Measurements from ENCODE around the gene KIF6.

The KIF6 gene

DNA sequence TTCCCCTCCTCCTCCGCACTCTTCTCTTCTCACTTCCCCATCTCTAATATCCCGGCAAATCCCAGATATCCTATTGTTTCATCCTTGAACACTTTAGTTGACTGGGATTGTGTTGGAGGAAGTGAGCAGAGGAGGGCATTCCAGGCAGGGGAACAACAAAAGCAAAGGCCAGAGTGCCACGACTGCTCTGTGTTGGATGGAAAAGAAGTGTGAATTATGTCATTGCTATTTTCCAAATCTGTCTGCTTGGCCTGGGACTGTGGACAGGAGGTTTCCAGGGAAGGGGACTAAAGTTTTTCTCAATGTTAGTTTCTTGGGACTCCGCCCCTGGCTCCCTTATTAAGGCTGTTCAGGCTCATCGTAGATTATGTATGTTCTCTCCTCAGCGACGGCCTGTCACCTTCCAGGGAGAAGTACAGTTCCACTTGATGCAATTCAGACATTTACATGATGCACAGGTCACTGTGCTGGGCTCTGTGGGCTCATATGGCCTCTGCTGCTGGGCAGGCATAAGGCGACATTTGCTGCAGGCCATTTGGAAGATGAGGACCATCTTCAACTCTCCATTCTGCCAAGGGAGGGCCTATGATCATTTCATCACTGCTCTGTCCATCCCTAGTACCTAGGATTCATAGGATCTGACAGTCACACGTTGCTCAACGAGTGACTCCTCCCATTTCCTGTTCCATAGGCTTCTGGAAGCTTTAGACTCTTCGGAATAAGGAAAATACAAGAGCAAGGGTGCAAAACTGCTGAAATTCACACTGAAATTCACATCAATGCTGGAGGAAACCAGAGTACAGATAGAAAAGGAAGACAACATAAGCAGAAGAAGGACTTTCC is 303.6 kb downstream of the KIF6 start:
- CTCF ChIA-PET = no interaction called here
- Histone ChIP-seq H3K36me3 (ENCODE audit: control insufficient read depth in 2 of 2, insufficient read depth in 1 of 2, low read length in 2 of 2) (no peaks in the 10 kb centered on the region), H3K4me1 (ENCODE audit: control insufficient read depth, insufficient read depth, low read length) (no peaks in the 10 kb centered on the region; the same call in 1 of the 2 replicates), H3K27ac (ENCODE audit: extremely low read depth, low read depth, low read length) (no peak overlapping the region), H3K9me3 (ENCODE audit: control insufficient read depth, insufficient read depth, low read depth, low read length) (no peaks in the 10 kb centered on the region), H3K4me3 (ENCODE audit: low read depth, low read length) (no peak overlapping the region)
- POLR2A ChIA-PET = no interaction called here
- TF ChIP-seq ZNF830 (tag by site-specific recombination; IDR thresholded peaks at IDR 0.05; ENCODE audit: low read depth) = no peak
- TF ChIP-seq ZNF140 (tag by site-specific recombination; IDR thresholded peaks at IDR 0.05) = no peak
- no peak for TF ChIP-seq ZNF174 (tag by site-specific recombination; IDR thresholded peaks at IDR 0.05)
- TF ChIP-seq ZNF785 (tag by site-specific recombination; IDR thresholded peaks at IDR 0.05) = no peak
- TF ChIP-seq ZNF548 (tag by site-specific recombination; IDR thresholded peaks at IDR 0.05) = no peak
- TF ChIP-seq ZNF239 (tag by site-specific recombination; IDR thresholded peaks at IDR 0.05) = no peak
- no peak for TF ChIP-seq YY2 (tag by site-specific recombination; IDR thresholded peaks at IDR 0.05)
- no peak for TF ChIP-seq ZNF629 (tag by site-specific recombination; IDR thresholded peaks at IDR 0.05)
- TF ChIP-seq, protein P1, sequence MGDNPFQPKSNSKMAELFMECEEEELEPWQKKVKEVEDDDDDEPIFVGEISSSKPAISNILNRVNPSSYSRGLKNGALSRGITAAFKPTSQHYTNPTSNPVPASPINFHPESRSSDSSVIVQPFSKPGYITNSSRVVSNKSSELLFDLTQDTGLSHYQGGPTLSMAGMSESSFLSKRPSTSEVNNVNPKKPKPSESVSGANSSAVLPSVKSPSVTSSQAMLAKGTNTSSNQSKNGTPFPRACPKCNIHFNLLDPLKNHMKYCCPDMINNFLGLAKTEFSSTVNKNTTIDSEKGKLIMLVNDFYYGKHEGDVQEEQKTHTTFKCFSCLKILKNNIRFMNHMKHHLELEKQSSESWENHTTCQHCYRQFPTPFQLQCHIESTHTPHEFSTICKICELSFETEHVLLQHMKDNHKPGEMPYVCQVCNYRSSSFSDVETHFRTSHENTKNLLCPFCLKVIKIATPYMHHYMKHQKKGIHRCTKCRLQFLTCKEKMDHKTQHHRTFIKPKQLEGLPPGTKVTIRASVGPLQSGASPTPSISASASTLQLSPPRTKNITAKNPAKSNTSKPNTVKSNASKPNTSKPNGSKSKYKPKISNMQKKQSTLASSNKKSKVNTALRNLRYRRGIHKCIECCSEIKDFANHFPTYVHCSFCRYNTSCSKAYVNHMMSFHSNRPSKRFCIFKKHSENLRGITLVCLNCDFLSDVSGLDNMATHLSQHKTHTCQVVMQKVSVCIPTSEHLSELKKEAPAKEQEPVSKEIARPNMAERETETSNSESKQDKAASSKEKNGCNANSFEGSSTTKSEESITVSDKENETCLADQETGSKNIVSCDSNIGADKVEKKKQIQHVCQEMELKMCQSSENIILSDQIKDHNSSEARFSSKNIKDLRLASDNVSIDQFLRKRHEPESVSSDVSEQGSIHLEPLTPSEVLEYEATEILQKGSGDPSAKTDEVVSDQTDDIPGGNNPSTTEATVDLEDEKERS (tag by site-specific recombination; IDR thresholded peaks at IDR 0.05) = no peak
- TF ChIP-seq ZNF155 (tag by site-specific recombination; IDR thresholded peaks at IDR 0.05) = no peak

GRCh38 chr6:39420300-39421265 is 304.6 kb downstream of the KIF6 start:
- TF ChIP-seq TRIM28 (IDR thresholded peaks at IDR 0.05; ENCODE audit: borderline replicate concordance, low read length) = no peak
- no peak for TF ChIP-seq ZNF529 (tag by site-specific recombination; IDR thresholded peaks at IDR 0.05; ENCODE audit: insufficient replicate concordance)
- no peak for TF ChIP-seq ZNF175 (tag by site-specific recombination; IDR thresholded peaks at IDR 0.05)
- Histone ChIP-seq H3K9me3 (ENCODE audit: control insufficient read depth, insufficient read depth, low read depth, low read length) (no peaks in the 10 kb centered on the region), H3K4me1 (ENCODE audit: control insufficient read depth, insufficient read depth, low read length) (no peaks in the 10 kb centered on the region; the same call in 1 of the 2 replicates), H3K27ac (ENCODE audit: extremely low read depth, low read depth, low read length) (no peak overlapping the region), H3K36me3 (ENCODE audit: control insufficient read depth in 2 of 2, insufficient read depth in 1 of 2, low read length in 2 of 2) (no peaks in the 10 kb centered on the region), H3K4me3 (ENCODE audit: low read depth, low read length) (no peak overlapping the region)
- POLR2A ChIA-PET = no interaction called here
- CTCF ChIA-PET = no interaction called here

GRCh38 chr6:39419607-39420006 is 305.6 kb downstream of the KIF6 start:
- TF ChIP-seq ZNF639 (tag by site-specific recombination; IDR thresholded peaks at IDR 0.05) (no peak), ZNF274 (IDR thresholded peaks at IDR 0.05; ENCODE audit: low read length) (no peak), ZNF274 (tag by site-specific recombination; IDR thresholded peaks at IDR 0.05; ENCODE audit: borderline replicate concordance) (no peak), ZSCAN16 (tag by site-specific recombination; IDR thresholded peaks at IDR 0.05) (no peak), ZNF558 (tag by site-specific recombination; IDR thresholded peaks at IDR 0.05) (no peak), REST (tag by site-specific recombination; IDR thresholded peaks at IDR 0.05) (no peak), ZNF248 (tag by site-specific recombination; IDR thresholded peaks at IDR 0.05) (no peak), ZNF626 (tag by site-specific recombination; IDR thresholded peaks at IDR 0.05) (no peak)
- ChIA-PET POLR2A (no interaction called here), CTCF (no interaction called here)
- Histone ChIP-seq H3K36me3 (ENCODE audit: control insufficient read depth in 2 of 2, insufficient read depth in 1 of 2, low read length in 2 of 2) (no peaks in the 10 kb centered on the region), H3K4me3 (ENCODE audit: low read depth, low read length) (no peak overlapping the region), H3K9me3 (ENCODE audit: control insufficient read depth, insufficient read depth, low read depth, low read length) (no peaks in the 10 kb centered on the region), H3K4me1 (ENCODE audit: control insufficient read depth, insufficient read depth, low read length) (no peaks in the 10 kb centered on the region; the same call in 1 of the 2 replicates), H3K27ac (ENCODE audit: extremely low read depth, low read depth, low read length) (no peak overlapping the region)
